SK-N-SH (cell line): ENCODE measurements around the gene RNASE3. TPM values are rescaled to one million over a fixed set of nuclear protein-coding genes. Genes with fewer than 3 reads are reported as not detected.

Experiments
- CTCF ChIA-PET: fragments of 300-600, 350-600 bp; formaldehyde crosslinking; extraction: SDS; loops from one replicate; lab custom pipeline; 2021; lab: Yijun Ruan, JAX
- POLR2A ChIA-PET: fragments of 350-600 bp; sonication (Branson Sonifier 250); formaldehyde crosslinking; extraction: SDS; loops from one replicate; lab custom pipeline; 2020; ENCODE audit warnings: antibody characterized with exemption, inconsistent platforms; lab: Yijun Ruan, JAX
- DNase-seq: peaks from one replicate; pipeline ENCODE4 v3.0.0; 2012
- H2AFZ ChIP-seq: fragments of 200-600 bp; sonication (generic); 2 replicates; pipeline ENCODE4 v1.8.1; 2016; ENCODE audit warnings: antibody characterized with exemption, mild to moderate bottlenecking, low read depth
- H3F3A ChIP-seq: fragments of 200-600 bp; sonication (generic); replicated peaks from 2 replicates; pipeline ENCODE3; 2016; ENCODE audit warnings: antibody characterized with exemption, mild to moderate bottlenecking; ENCODE audit not compliant: insufficient read depth
- H3K27ac ChIP-seq, 2 experiments: fragments of 200-500 bp in 1 of 2; fragments of 200-600 bp in 1 of 2; sonication (Bioruptor generic) in 1 of 2; sonication (generic), shearing (Covaris generic) in 1 of 2; 2 replicates each; pipeline versions ENCODE4 v1.5.1 to v1.6.1; 2014 to 2016; ENCODE audit warnings: low read depth in 2 of 2, inconsistent platforms in 1 of 2, low read length in 1 of 2, mild to moderate bottlenecking in 1 of 2, mixed read lengths in 1 of 2
- H3K27me3 ChIP-seq: fragments of 200-600 bp; sonication (generic), shearing (Covaris generic); 2 replicates; pipeline ENCODE4 v1.6.1; 2016; ENCODE audit warnings: mixed run types; ENCODE audit not compliant: insufficient read depth
- H3K36me3 ChIP-seq, 2 experiments: fragments of 200-500 bp in 1 of 2; fragments of 200-600 bp in 1 of 2; sonication (Bioruptor generic) in 1 of 2; sonication (generic) in 1 of 2; replicated peaks in 1 of 2; 2 replicates each; pipeline versions ENCODE3 to v1.5.1; 2014 to 2016; ENCODE audit warnings: low read length in 1 of 2, mild to moderate bottlenecking in 1 of 2; ENCODE audit not compliant: insufficient read depth in 2 of 2, control insufficient read depth in 1 of 2
- H3K4me1 ChIP-seq, 2 experiments: fragments of 200-500 bp in 1 of 2; fragments of 200-600 bp in 1 of 2; sonication (Bioruptor generic) in 1 of 2; sonication (generic), shearing (Covaris generic) in 1 of 2; 2 replicates each; pipeline versions ENCODE4 v1.5.1 to v1.6.1; 2014 to 2016; ENCODE audit warnings: low read depth in 1 of 2, low read length in 1 of 2, mixed run types in 1 of 2; ENCODE audit not compliant: insufficient read depth in 2 of 2, control insufficient read depth in 1 of 2
- H3K4me2 ChIP-seq: fragments of 200-600 bp; sonication (generic), shearing (Covaris generic); 2 replicates; pipeline ENCODE4 v1.6.1; 2017; ENCODE audit warnings: mixed run types
- H3K4me3 ChIP-seq, 2 experiments: fragments of 200-500 bp in 1 of 2; fragments of 200-600 bp in 1 of 2; sonication (Bioruptor generic) in 1 of 2; sonication (generic), shearing (Covaris generic) in 1 of 2; 2 replicates each; pipeline versions ENCODE4 v1.5.1 to v1.8.1; 2014 to 2016; ENCODE audit warnings: low read depth in 2 of 2, inconsistent platforms in 1 of 2, low read length in 1 of 2, mild to moderate bottlenecking in 1 of 2, mixed read lengths in 1 of 2, moderate library complexity in 1 of 2
- H3K79me2 ChIP-seq: fragments of 200-600 bp; sonication (generic); 2 replicates; pipeline ENCODE4 v1.8.1; 2017; ENCODE audit warnings: mild to moderate bottlenecking; ENCODE audit not compliant: insufficient read depth
- H3K9ac ChIP-seq: fragments of 200-600 bp; sonication (generic); 2 replicates; pipeline ENCODE4 v1.6.1; 2017; ENCODE audit warnings: mixed run types
- H3K9me2 ChIP-seq: fragments of 200-600 bp; sonication (generic); 2 replicates; pipeline ENCODE4 v1.6.1; 2017; ENCODE audit warnings: mixed run types
- H3K9me3 ChIP-seq: fragments of 200-600 bp; sonication (generic); 2 replicates; pipeline ENCODE4 v1.6.1; 2017; ENCODE audit warnings: mixed run types, mild to moderate bottlenecking, moderate library complexity
- H4K20me1 ChIP-seq: fragments of 200-600 bp; sonication (generic); 2 replicates; pipeline ENCODE4 v1.6.1; 2017; ENCODE audit warnings: mild to moderate bottlenecking, mixed run types; ENCODE audit not compliant: insufficient read depth
- GATA2 ChIP-seq: sonication (generic); formaldehyde crosslinking; IDR thresholded peaks from 2 replicates; pipeline ENCODE4 v1.5.0; 2020; ENCODE audit warnings: mild to moderate bottlenecking, missing genetic modification reagents
- RAD21 ChIP-seq: IDR thresholded peaks from 2 replicates; pipeline ENCODE4 v1.6.1; 2012; ENCODE audit warnings: mild to moderate bottlenecking, low read length
- RCOR1 ChIP-seq: fragments of 150-350 bp; IDR thresholded peaks from 2 replicates; pipeline ENCODE4 v1.6.1; 2017; ENCODE audit warnings: antibody characterized with exemption, low read length
- SMC3 ChIP-seq: IDR thresholded peaks from 2 replicates; pipeline ENCODE4 v1.6.1; 2012; ENCODE audit warnings: low read depth, low read length, improper control_type of control experiment
- TAF1 ChIP-seq: IDR thresholded peaks from 2 replicates; pipeline ENCODE4 v1.6.1; 2012; ENCODE audit warnings: low read depth, mild to moderate bottlenecking, low read length, moderate library complexity, borderline replicate concordance
- TCF12 ChIP-seq: IDR thresholded peaks from 2 replicates; pipeline ENCODE4 v1.4.0; 2012
- YY1 ChIP-seq: IDR thresholded peaks from 2 replicates; pipeline ENCODE4 v1.4.0; 2012; ENCODE audit warnings: low read depth, mild to moderate bottlenecking
- WGBS: methylation state at CpG from one replicate; pipeline ENCODE4 v1.1.6; 2017; ENCODE audit warnings: low lambda C conversion rate; 5-methylcytosine and 5-hydroxymethylcytosine counted together
- polyA plus RNA-seq, 3 experiments: library from polyadenylated mRNA; depleted of rRNA; stranded (reverse); fragments of >200 nt; gene quantifications; 2 replicates each; pipeline ENCODE4 v1.2.3, GENCODE V29; 2012
- TF ChIP-seq, protein P1 (sequence below): IDR thresholded peaks from 2 replicates; pipeline ENCODE4 v1.4.0; 2012; ENCODE audit warnings: low read depth, borderline replicate concordance
- TF ChIP-seq, protein P2 (sequence below): IDR thresholded peaks from 2 replicates; pipeline ENCODE4 v1.6.1; 2012; ENCODE audit warnings: mild to moderate bottlenecking, low read depth, low read length, moderate library complexity
- TF ChIP-seq, protein P3 (sequence below): fragments of 200-600 bp; sonication (generic); IDR thresholded peaks from 2 replicates; pipeline ENCODE4 v1.6.1; 2017; ENCODE audit warnings: antibody characterized with exemption, mild to moderate bottlenecking, moderate library complexity
- TF ChIP-seq, protein P4 (sequence below): IDR thresholded peaks from 2 replicates; pipeline ENCODE4 v1.4.0; 2012; ENCODE audit warnings: low read depth, borderline replicate concordance

The RNASE3 gene
- polyA plus RNA-seq, 1 of the 3 experiments (the other 2 are of a cell fraction), result not detected

DNA sequence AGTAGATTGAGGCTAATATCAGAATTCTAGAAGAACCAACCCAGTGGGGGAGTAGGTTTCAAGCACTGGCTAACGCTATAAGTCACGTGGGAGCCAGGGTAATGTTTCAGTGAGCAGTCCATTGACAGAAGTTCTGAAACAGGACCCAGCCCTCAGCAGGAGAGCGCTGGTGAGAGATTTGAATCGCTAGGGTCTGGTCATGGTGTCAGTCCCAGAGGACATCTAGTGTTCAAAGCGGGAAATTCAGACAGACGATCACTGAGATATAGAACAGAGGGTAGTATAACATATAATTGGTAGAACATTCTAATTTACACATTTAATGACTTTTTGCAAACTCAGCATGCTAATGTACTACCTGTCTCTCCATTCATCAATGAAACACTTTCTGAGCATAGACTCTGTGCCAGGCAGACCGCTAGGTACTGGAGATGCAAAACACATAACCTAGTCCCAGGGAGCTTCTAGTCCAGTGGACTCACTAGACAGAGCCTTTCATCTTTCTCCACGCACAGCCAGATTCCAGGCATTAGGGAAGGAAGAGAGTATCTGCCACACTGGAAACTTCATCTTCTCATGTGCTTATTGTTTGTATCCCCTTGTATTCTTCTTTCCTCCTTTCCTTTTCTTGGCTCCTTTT, 35.4 kb upstream of the RNASE3 start:
- no peaks in the 10 kb centered on the region for H4K20me1 ChIP-seq
- ChIA-PET POLR2A (no interaction called here), CTCF (interaction anchor here (0.6 to 1.6 kb wide), 8 partner anchors 115 to 249 kb away, joined by 3 to 11 read pairs (median 3); no protein-coding TSS in a partner anchor)
- H3K4me3 ChIP-seq, result no peak overlapping the region
- no peak overlapping the region for H2AFZ ChIP-seq
- no peaks in the 10 kb centered on the region for H3K9me2 ChIP-seq
- no peak overlapping the region for H3K4me2 ChIP-seq
- DNase-seq, result peak; percentile 42
- no peaks in the 10 kb centered on the region for H3K79me2 ChIP-seq
- 4% methylated on average over 8 of the region's 8 CpGs for WGBS
- no peak overlapping the region for H3K27ac ChIP-seq
- peaks cover 43% of the 10 kb centered on the region; the same call in 1 of the 2 replicates for H3K27me3 ChIP-seq
- no peaks in the 10 kb centered on the region for H3K36me3 ChIP-seq
- H3K9ac ChIP-seq, result no peak overlapping the region
- peaks cover 0 to 3% of the 10 kb centered on the region in 2 experiments; a peak in 1 of 4 replicates for H3K4me1 ChIP-seq
- H3F3A ChIP-seq, result no peaks in the 10 kb centered on the region
- TF ChIP-seq, protein P1, sequence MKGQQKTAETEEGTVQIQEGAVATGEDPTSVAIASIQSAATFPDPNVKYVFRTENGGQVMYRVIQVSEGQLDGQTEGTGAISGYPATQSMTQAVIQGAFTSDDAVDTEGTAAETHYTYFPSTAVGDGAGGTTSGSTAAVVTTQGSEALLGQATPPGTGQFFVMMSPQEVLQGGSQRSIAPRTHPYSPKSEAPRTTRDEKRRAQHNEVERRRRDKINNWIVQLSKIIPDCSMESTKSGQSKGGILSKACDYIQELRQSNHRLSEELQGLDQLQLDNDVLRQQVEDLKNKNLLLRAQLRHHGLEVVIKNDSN, result peak; percentile 23; the same call in 1 of the 2 replicates
- TF ChIP-seq SMC3 (peak; percentile 41), RAD21 (peak; percentile 60), YY1 (no peak), TAF1 (no peak), RCOR1 (no peak), GATA2 (CRISPR knock-in tag) (no peak), TCF12 (no peak)
- TF ChIP-seq, protein P2, sequence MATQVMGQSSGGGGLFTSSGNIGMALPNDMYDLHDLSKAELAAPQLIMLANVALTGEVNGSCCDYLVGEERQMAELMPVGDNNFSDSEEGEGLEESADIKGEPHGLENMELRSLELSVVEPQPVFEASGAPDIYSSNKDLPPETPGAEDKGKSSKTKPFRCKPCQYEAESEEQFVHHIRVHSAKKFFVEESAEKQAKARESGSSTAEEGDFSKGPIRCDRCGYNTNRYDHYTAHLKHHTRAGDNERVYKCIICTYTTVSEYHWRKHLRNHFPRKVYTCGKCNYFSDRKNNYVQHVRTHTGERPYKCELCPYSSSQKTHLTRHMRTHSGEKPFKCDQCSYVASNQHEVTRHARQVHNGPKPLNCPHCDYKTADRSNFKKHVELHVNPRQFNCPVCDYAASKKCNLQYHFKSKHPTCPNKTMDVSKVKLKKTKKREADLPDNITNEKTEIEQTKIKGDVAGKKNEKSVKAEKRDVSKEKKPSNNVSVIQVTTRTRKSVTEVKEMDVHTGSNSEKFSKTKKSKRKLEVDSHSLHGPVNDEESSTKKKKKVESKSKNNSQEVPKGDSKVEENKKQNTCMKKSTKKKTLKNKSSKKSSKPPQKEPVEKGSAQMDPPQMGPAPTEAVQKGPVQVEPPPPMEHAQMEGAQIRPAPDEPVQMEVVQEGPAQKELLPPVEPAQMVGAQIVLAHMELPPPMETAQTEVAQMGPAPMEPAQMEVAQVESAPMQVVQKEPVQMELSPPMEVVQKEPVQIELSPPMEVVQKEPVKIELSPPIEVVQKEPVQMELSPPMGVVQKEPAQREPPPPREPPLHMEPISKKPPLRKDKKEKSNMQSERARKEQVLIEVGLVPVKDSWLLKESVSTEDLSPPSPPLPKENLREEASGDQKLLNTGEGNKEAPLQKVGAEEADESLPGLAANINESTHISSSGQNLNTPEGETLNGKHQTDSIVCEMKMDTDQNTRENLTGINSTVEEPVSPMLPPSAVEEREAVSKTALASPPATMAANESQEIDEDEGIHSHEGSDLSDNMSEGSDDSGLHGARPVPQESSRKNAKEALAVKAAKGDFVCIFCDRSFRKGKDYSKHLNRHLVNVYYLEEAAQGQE, result peak; percentile 76
- TF ChIP-seq, protein P3, sequence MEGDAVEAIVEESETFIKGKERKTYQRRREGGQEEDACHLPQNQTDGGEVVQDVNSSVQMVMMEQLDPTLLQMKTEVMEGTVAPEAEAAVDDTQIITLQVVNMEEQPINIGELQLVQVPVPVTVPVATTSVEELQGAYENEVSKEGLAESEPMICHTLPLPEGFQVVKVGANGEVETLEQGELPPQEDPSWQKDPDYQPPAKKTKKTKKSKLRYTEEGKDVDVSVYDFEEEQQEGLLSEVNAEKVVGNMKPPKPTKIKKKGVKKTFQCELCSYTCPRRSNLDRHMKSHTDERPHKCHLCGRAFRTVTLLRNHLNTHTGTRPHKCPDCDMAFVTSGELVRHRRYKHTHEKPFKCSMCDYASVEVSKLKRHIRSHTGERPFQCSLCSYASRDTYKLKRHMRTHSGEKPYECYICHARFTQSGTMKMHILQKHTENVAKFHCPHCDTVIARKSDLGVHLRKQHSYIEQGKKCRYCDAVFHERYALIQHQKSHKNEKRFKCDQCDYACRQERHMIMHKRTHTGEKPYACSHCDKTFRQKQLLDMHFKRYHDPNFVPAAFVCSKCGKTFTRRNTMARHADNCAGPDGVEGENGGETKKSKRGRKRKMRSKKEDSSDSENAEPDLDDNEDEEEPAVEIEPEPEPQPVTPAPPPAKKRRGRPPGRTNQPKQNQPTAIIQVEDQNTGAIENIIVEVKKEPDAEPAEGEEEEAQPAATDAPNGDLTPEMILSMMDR, result peak; percentile 66
- TF ChIP-seq, protein P4, sequence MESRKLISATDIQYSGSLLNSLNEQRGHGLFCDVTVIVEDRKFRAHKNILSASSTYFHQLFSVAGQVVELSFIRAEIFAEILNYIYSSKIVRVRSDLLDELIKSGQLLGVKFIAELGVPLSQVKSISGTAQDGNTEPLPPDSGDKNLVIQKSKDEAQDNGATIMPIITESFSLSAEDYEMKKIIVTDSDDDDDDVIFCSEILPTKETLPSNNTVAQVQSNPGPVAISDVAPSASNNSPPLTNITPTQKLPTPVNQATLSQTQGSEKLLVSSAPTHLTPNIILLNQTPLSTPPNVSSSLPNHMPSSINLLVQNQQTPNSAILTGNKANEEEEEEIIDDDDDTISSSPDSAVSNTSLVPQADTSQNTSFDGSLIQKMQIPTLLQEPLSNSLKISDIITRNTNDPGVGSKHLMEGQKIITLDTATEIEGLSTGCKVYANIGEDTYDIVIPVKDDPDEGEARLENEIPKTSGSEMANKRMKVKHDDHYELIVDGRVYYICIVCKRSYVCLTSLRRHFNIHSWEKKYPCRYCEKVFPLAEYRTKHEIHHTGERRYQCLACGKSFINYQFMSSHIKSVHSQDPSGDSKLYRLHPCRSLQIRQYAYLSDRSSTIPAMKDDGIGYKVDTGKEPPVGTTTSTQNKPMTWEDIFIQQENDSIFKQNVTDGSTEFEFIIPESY, result no peak
- H3K9me3 ChIP-seq, result no peaks in the 10 kb centered on the region
